GM12878 (cell line): ENCODE data around the gene NIN. TPM values are rescaled to one million over a fixed set of nuclear protein-coding genes. Genes with fewer than 3 reads are reported as not detected.
A peak's percentile ranks its signal among the peaks of the same experiment; 100 is the strongest.

Source experiments
- ATF7 ChIP-seq: fragments of 450-650 bp; IDR thresholded peaks from 2 replicates; pipeline ENCODE4 v1.6.1; 2016; ENCODE audit warnings: low read depth, mild to moderate bottlenecking
- BRCA1 ChIP-seq: IDR thresholded peaks from 2 replicates; pipeline ENCODE4 v1.6.1; 2011; ENCODE audit warnings: low read depth, low read length, improper control_type of control experiment
- CHD1 ChIP-seq: IDR thresholded peaks from 2 replicates; pipeline ENCODE4 v1.6.1; 2012; ENCODE audit warnings: low read depth, low read length, improper control_type of control experiment
- CUX1 ChIP-seq: IDR thresholded peaks from 2 replicates; pipeline ENCODE4 v1.6.1; 2012; ENCODE audit warnings: improper control_type of control experiment, low read depth, low read length; ENCODE audit not compliant: insufficient replicate concordance
- E2F4 ChIP-seq: IDR thresholded peaks from 2 replicates; pipeline ENCODE4 v1.6.1; 2012; ENCODE audit warnings: low read depth, low read length, improper control_type of control experiment
- EED ChIP-seq: sonication (generic); IDR thresholded peaks from 2 replicates; pipeline ENCODE4 v1.6.1; 2016; ENCODE audit warnings: antibody characterized with exemption, low read depth
- HDAC6 ChIP-seq: fragments of 200-600 bp; sonication (generic); IDR thresholded peaks from one replicate; pipeline ENCODE4 v1.8.0; 2017; ENCODE audit warnings: antibody characterized with exemption; ENCODE audit not compliant: unreplicated experiment
- IKZF2 ChIP-seq, 2 experiments: fragments of 450-650 bp; IDR thresholded peaks; 2 replicates each; pipeline ENCODE4 v1.6.1; 2017; ENCODE audit warnings: mild to moderate bottlenecking in 2 of 2, moderate library complexity in 2 of 2
- MAX ChIP-seq: IDR thresholded peaks from 2 replicates; pipeline ENCODE4 v1.6.1; 2012; ENCODE audit warnings: low read depth, low read length, improper control_type of control experiment
- PBX3 ChIP-seq: IDR thresholded peaks from 2 replicates; pipeline ENCODE4 v1.6.1; 2011; ENCODE audit warnings: mild to moderate bottlenecking, low read depth, low read length, moderate library complexity; ENCODE audit not compliant: insufficient replicate concordance
- PKNOX1 ChIP-seq: fragments of 450-650 bp; IDR thresholded peaks from 2 replicates; pipeline ENCODE4 v1.6.1; 2016; ENCODE audit warnings: mild to moderate bottlenecking
- POLR2A ChIP-seq: IDR thresholded peaks from 2 replicates; pipeline ENCODE4 v1.6.1; 2011; ENCODE audit warnings: low read depth, mild to moderate bottlenecking, low read length
- RCOR1 ChIP-seq: conservative IDR thresholded peaks from 2 replicates; pipeline ENCODE4 v1.6.1; 2012; ENCODE audit warnings: low read depth, low read length, improper control_type of control experiment
- SKIL ChIP-seq: fragments of 450-650 bp; IDR thresholded peaks from 2 replicates; pipeline ENCODE4 v1.6.1; 2017; ENCODE audit warnings: mild to moderate bottlenecking, low read depth, inconsistent platforms; ENCODE audit not compliant: poor library complexity, severe bottlenecking
- SRF ChIP-seq, 2 experiments: IDR thresholded peaks; 2 replicates each; pipeline ENCODE4 v1.6.1; 2011; ENCODE audit warnings: low read depth in 2 of 2, low read length in 2 of 2, mild to moderate bottlenecking in 1 of 2, moderate library complexity in 1 of 2
- TAF1 ChIP-seq: IDR thresholded peaks from 2 replicates; pipeline ENCODE4 v1.6.1; 2011; ENCODE audit warnings: mild to moderate bottlenecking, low read depth, low read length, borderline replicate concordance
- ZNF207 ChIP-seq: fragments of 450-650 bp; IDR thresholded peaks from 2 replicates; pipeline ENCODE4 v1.6.1; 2014; ENCODE audit warnings: antibody characterized with exemption, mild to moderate bottlenecking, borderline replicate concordance
- ZNF622 ChIP-seq: fragments of 450-650 bp; IDR thresholded peaks from 2 replicates; pipeline ENCODE4 v1.6.1; 2017; ENCODE audit warnings: mild to moderate bottlenecking, inconsistent platforms
- ZSCAN29 ChIP-seq: fragments of 450-650 bp; IDR thresholded peaks from 2 replicates; pipeline ENCODE4 v1.6.1; 2017; ENCODE audit warnings: mild to moderate bottlenecking, moderate library complexity
- polyA plus RNA-seq, 11 experiments: library from polyadenylated mRNA; depleted of rRNA in 4 of 11; unstranded in 6 of 11; stranded (reverse) in 5 of 11; fragments of >200 nt; fragmentation: Nextera tagmentation in 4 of 11; fragmentation: Illumina TruSeq in 1 of 11; extraction: Ambion mirVana in 4 of 11; extraction: Trizol in 1 of 11; gene quantifications; 1 replicate in 1 of 11; 2 replicates in 10 of 11; pipeline versions ENCODE4 v1.2.1 to v1.2.3, GENCODE V29; 2011 to 2016; ENCODE audit warnings: inconsistent platforms in 2 of 11, missing spikeins in 2 of 11, low read depth in 1 of 11
- total RNA-seq, 4 experiments: library from RNA; depleted of rRNA in 3 of 4; stranded (reverse); fragments of >200 nt in 3 of 4; fragmentation: Illumina TruSeq in 1 of 4; extraction: Trizol in 1 of 4; gene quantifications; 2 replicates each; pipeline versions ENCODE4 v1.2.1 to v1.2.3, GENCODE V29; 2013 to 2021

Gene NIN
- total and polyA plus RNA-seq, 10 of the 15 experiments (the other 5 are each of a cell fraction or from before 2014, with no cell fraction given): 16.2 to 135 (median 70.3) TPM

GRCh38 chr14:50830044-50830931, 674 bp downstream of the NIN start (continued):
- TF ChIP-seq CUX1 (no peak), E2F4 (no peak), PKNOX1 (no peak), BRCA1 (no peak), HDAC6 (peak; percentile 25), IKZF2 (IDR thresholded peaks at IDR 0.05) (no peak), MAX (peak; percentile 48), ZNF622 (no peak), ZSCAN29 (no peak), SKIL (no peak), EED (no peak), PBX3 (no peak), POLR2A (peak; percentile 68), CHD1 (0 out of 2 replicates have a peak, but pooled peaks have one; percentile 58), SRF (IDR thresholded peaks at IDR 0.05; ENCODE audit: low read depth in 2 of 2, low read length in 2 of 2) (no peak), ZNF207 (no peak), RCOR1 (no peak), TAF1 (no peak), ATF7 (no peak)
